CD8-positive, alpha-beta memory T cell (primary cell): Measurements from ENCODE around the gene TMEM239. TPM values are rescaled to one million over a fixed set of nuclear protein-coding genes. Genes with fewer than 3 reads are reported as not detected.
"Not testable (repeated sequence)": the region's sequence is repeated elsewhere in the genome, so short reads cannot be mapped to it uniquely, and the experiment has no call there.

ENCODE experiments used
- CTCF ChIA-PET: fragments of 350-600 bp; sonication (Branson Sonifier 250); formaldehyde crosslinking; loops from one replicate; lab custom pipeline; 2021; ENCODE audit warnings: antibody characterized with exemption; lab: Charles Lee
- POLR2A ChIA-PET: fragments of 350-600 bp; sonication (Branson Sonifier 250); formaldehyde crosslinking; loops from one replicate; lab custom pipeline; 2021; ENCODE audit warnings: antibody characterized with exemption; lab: Charles Lee
- DNase-seq, 5 donors: peaks; one replicate each; pipeline versions ENCODE4 v3.0.0 to v3.0.0-alpha.2; 2020 to 2022; ENCODE audit warnings: mixed read lengths in 1 of 5
- H3K27ac ChIP-seq: one replicate; pipeline ENCODE4 v1.7.0; 2013; ENCODE audit warnings: low read depth, mild to moderate bottlenecking, low read length, moderate library complexity
- H3K27me3 ChIP-seq: 2 replicates; pipeline ENCODE4 v1.7.0; 2013; ENCODE audit warnings: low read length, mild to moderate bottlenecking; ENCODE audit not compliant: insufficient read depth, poor library complexity, severe bottlenecking
- H3K36me3 ChIP-seq: 2 replicates; pipeline ENCODE4 v1.7.0; 2013; ENCODE audit warnings: mild to moderate bottlenecking, low read length, moderate library complexity; ENCODE audit not compliant: insufficient read depth
- H3K4me1 ChIP-seq: 2 replicates; pipeline ENCODE4 v1.7.0; 2013; ENCODE audit warnings: mild to moderate bottlenecking, low read length, moderate library complexity; ENCODE audit not compliant: insufficient read depth
- H3K4me3 ChIP-seq: 2 replicates; pipeline ENCODE4 v1.7.0; 2013; ENCODE audit warnings: mild to moderate bottlenecking, low read length
- H3K9me3 ChIP-seq: 2 replicates; pipeline ENCODE4 v1.7.0; 2013; ENCODE audit warnings: mild to moderate bottlenecking, low read length
- H3K27ac Mint-ChIP-seq, 8 donors: one replicate each; pipeline ENCODE4 v1.8.0; 2020 to 2021; ENCODE audit warnings: mixed read lengths in 8 of 8, mild to moderate bottlenecking in 6 of 8, inconsistent platforms in 3 of 8, moderate library complexity in 3 of 8
- H3K27me3 Mint-ChIP-seq, 2 donors: one replicate each; pipeline ENCODE4 v1.8.0; 2020 to 2021; ENCODE audit warnings: mixed read lengths in 2 of 2, mild to moderate bottlenecking in 1 of 2, moderate library complexity in 1 of 2
- H3K36me3 Mint-ChIP-seq, 3 donors: one replicate each; pipeline ENCODE4 v1.8.0; 2020 to 2021; ENCODE audit warnings: mixed read lengths in 3 of 3, inconsistent platforms in 1 of 3, mild to moderate bottlenecking in 1 of 3
- H3K4me1 Mint-ChIP-seq, 3 donors: one replicate each; pipeline ENCODE4 v1.8.0; 2020 to 2021; ENCODE audit warnings: mixed read lengths in 3 of 3, inconsistent platforms in 1 of 3, mild to moderate bottlenecking in 1 of 3
- H3K4me3 Mint-ChIP-seq, 7 donors: one replicate each; pipeline ENCODE4 v1.8.0; 2020 to 2021; ENCODE audit warnings: mixed read lengths in 7 of 7, mild to moderate bottlenecking in 6 of 7, moderate library complexity in 4 of 7, inconsistent platforms in 2 of 7
- H3K9me3 Mint-ChIP-seq, 5 donors: one replicate each; pipeline ENCODE4 v1.8.0; 2020 to 2022; ENCODE audit warnings: mixed read lengths in 5 of 5, mild to moderate bottlenecking in 3 of 5, moderate library complexity in 2 of 5, inconsistent platforms in 1 of 5
- polyA plus RNA-seq: library from polyadenylated mRNA; unstranded; fragments of 300-500 nt; fragmentation: Illumina TruSeq; gene quantifications from one replicate; pipeline ENCODE4 v1.2.3, GENCODE V29; 2021
- total RNA-seq, 2 experiments: library from RNA; stranded (reverse); gene quantifications; one replicate each; pipeline ENCODE4 v1.2.3, GENCODE V29; 2021

The TMEM239 gene
- total and polyA plus RNA-seq, 3 experiments from 2014 or later: not detected

- CTCF ChIA-PET, H3K27ac Mint-ChIP-seq, DNase-seq, POLR2A ChIA-PET, H3K4me3 ChIP-seq, H3K4me1 Mint-ChIP-seq, H3K9me3 ChIP-seq, H3K27ac ChIP-seq, H3K4me1 ChIP-seq, H3K4me3 Mint-ChIP-seq, H3K27me3 ChIP-seq, H3K36me3 ChIP-seq, H3K9me3 Mint-ChIP-seq: not testable (repeated sequence)
- H3K27me3 Mint-ChIP-seq: peaks cover 43 to 61% of the 10 kb centered on the region in 2 donors
- H3K36me3 Mint-ChIP-seq: peaks cover 0 to 15% (median 0%) of the 10 kb centered on the region in 3 donors
These were observed 8.2 kb upstream of the TMEM239 start for GRCh38 chr20:2807929-2808328.

GRCh38 chr20:2809690-2810089, 6.5 kb upstream of the TMEM239 start:
- H3K27me3 Mint-ChIP-seq: peaks cover 42 to 60% of the 10 kb centered on the region in 2 donors
- H3K4me1 Mint-ChIP-seq: peaks cover 0 to 3% (median 0%) of the 10 kb centered on the region in 3 donors
- ChIA-PET CTCF (no interaction called here), POLR2A (no interaction called here)
- H3K36me3 Mint-ChIP-seq: peaks cover 0 to 21% (median 2%) of the 10 kb centered on the region in 3 donors
- H3K4me1 ChIP-seq: no peaks in the 10 kb centered on the region
- H3K9me3 Mint-ChIP-seq: peaks cover 0 to 6% (median 0%) of the 10 kb centered on the region in 5 donors
- H3K36me3 ChIP-seq: no peaks in the 10 kb centered on the region
- no peak for DNase-seq
- H3K4me3 Mint-ChIP-seq: no peak overlapping the region
- H3K27me3 ChIP-seq: peaks cover 5% of the 10 kb centered on the region
- no peak overlapping the region for H3K27ac Mint-ChIP-seq
- no peaks in the 10 kb centered on the region for H3K9me3 ChIP-seq
- H3K27ac ChIP-seq: no peak overlapping the region
- H3K4me3 ChIP-seq: no peak overlapping the region

GRCh38 chr20:2812189-2812588, 4.0 kb upstream of the TMEM239 start:
- Histone ChIP-seq H3K27me3 (peaks cover 5% of the 10 kb centered on the region), H3K9me3 (no peaks in the 10 kb centered on the region), H3K4me3 (no peak overlapping the region), H3K36me3 (no peaks in the 10 kb centered on the region), H3K27ac (no peak overlapping the region), H3K4me1 (no peaks in the 10 kb centered on the region)
- Mint-ChIP-seq H3K4me3 (no peak overlapping the region), H3K4me1 (no peaks in the 10 kb centered on the region), H3K27ac (no peak overlapping the region), H3K36me3 (peaks cover 0 to 21% (median 2%) of the 10 kb centered on the region in 3 donors), H3K9me3 (peaks cover 0 to 6% (median 0%) of the 10 kb centered on the region in 5 donors), H3K27me3 (peaks cover 28 to 54% of the 10 kb centered on the region in 2 donors)
- no peak for DNase-seq
- CTCF ChIA-PET: interaction anchor here (1.3 kb wide), 1 partner anchor 10 kb away, joined by 3 read pairs; no protein-coding TSS in a partner anchor
- POLR2A ChIA-PET: no interaction called here

GRCh38 chr20:2814076-2814475, 2.1 kb upstream of the TMEM239 start:
- no peak overlapping the region for H3K4me3 Mint-ChIP-seq
- no peaks in the 10 kb centered on the region for H3K36me3 ChIP-seq
- H3K27me3 Mint-ChIP-seq: peaks cover 26 to 42% of the 10 kb centered on the region in 2 donors
- H3K27ac ChIP-seq: no peak overlapping the region
- ChIA-PET POLR2A (no interaction called here), CTCF (no interaction called here)
- H3K9me3 ChIP-seq: no peaks in the 10 kb centered on the region
- H3K4me1 ChIP-seq: no peaks in the 10 kb centered on the region
- no peaks in the 10 kb centered on the region for H3K4me1 Mint-ChIP-seq
- no peak overlapping the region for H3K27ac Mint-ChIP-seq
- peaks cover 0 to 6% (median 0%) of the 10 kb centered on the region in 5 donors for H3K9me3 Mint-ChIP-seq
- no peak for DNase-seq
- peaks cover 0 to 19% (median 2%) of the 10 kb centered on the region in 3 donors for H3K36me3 Mint-ChIP-seq
- H3K27me3 ChIP-seq: peaks cover 5% of the 10 kb centered on the region
- H3K4me3 ChIP-seq: no peak overlapping the region

- Histone ChIP-seq H3K27me3 (peaks cover 5% of the 10 kb centered on the region), H3K27ac (peak within 1 kb of the TSS; percentile 9), H3K4me1 (no peaks in the 10 kb centered on the region), H3K9me3 (no peaks in the 10 kb centered on the region), H3K36me3 (no peaks in the 10 kb centered on the region), H3K4me3 (no peak within 1 kb of the TSS)
- POLR2A ChIA-PET: no interaction called here
- H3K4me3 Mint-ChIP-seq: no peak within 1 kb of the TSS
- DNase-seq: no peak
- no peak within 1 kb of the TSS for H3K27ac Mint-ChIP-seq
- peaks cover 0 to 18% (median 2%) of the 10 kb centered on the region in 3 donors for H3K36me3 Mint-ChIP-seq
- peaks cover 27 to 42% of the 10 kb centered on the region in 2 donors for H3K27me3 Mint-ChIP-seq
- peaks cover 0 to under 1% (median 0%) of the 10 kb centered on the region in 3 donors for H3K4me1 Mint-ChIP-seq
- CTCF ChIA-PET: no interaction called here
- H3K9me3 Mint-ChIP-seq: peaks cover 0 to 6% (median 0%) of the 10 kb centered on the region in 5 donors
These were observed 1.5 kb upstream of the TMEM239 start, which contains the start of gene C20orf141 for GRCh38 chr20:2814587-2815051. TSS of gene C20orf141 (plus strand) at chr20:2814987. CDS start at chr20:2815185, 198 bp downstream.

GRCh38 chr20:2815242-2815900, 793 bp upstream of the TMEM239 start:
- H3K27me3 Mint-ChIP-seq: peaks cover 26 to 48% of the 10 kb centered on the region in 2 donors
- Histone ChIP-seq H3K4me1 (no peaks in the 10 kb centered on the region), H3K4me3 (no peak overlapping the region), H3K36me3 (no peaks in the 10 kb centered on the region), H3K9me3 (no peaks in the 10 kb centered on the region), H3K27me3 (peaks cover 5% of the 10 kb centered on the region), H3K27ac (no peak overlapping the region)
- CTCF ChIA-PET: no interaction called here
- peaks cover 5 to 8% (median 7%) of the 10 kb centered on the region in 3 donors for H3K4me1 Mint-ChIP-seq
- H3K9me3 Mint-ChIP-seq: peaks cover 0 to 6% (median 0%) of the 10 kb centered on the region in 5 donors
- no peak overlapping the region for H3K4me3 Mint-ChIP-seq
- no peak overlapping the region for H3K27ac Mint-ChIP-seq
- POLR2A ChIA-PET: no interaction called here
- peaks cover 0 to 18% (median 2%) of the 10 kb centered on the region in 3 donors for H3K36me3 Mint-ChIP-seq
- no peak for DNase-seq

GRCh38 chr20:2816583-2817340, 598 bp downstream of the TMEM239 start:
- Mint-ChIP-seq H3K4me1 (peaks cover 10 to 14% (median 11%) of the 10 kb centered on the region in 3 donors), H3K4me3 (no peak overlapping the region), H3K27me3 (peaks cover 20 to 41% of the 10 kb centered on the region in 2 donors), H3K27ac (no peak overlapping the region), H3K36me3 (peaks cover 0 to 12% (median 2%) of the 10 kb centered on the region in 3 donors), H3K9me3 (peaks cover 0 to 5% (median 0%) of the 10 kb centered on the region in 5 donors)
- CTCF ChIA-PET: no interaction called here
- no peaks in the 10 kb centered on the region for H3K9me3 ChIP-seq
- no peaks in the 10 kb centered on the region for H3K36me3 ChIP-seq
- H3K4me1 ChIP-seq: peaks cover 4% of the 10 kb centered on the region
- H3K27ac ChIP-seq: no peak overlapping the region
- DNase-seq: peak in 1 of 5 donors; percentile 36
- H3K27me3 ChIP-seq: peaks cover 4% of the 10 kb centered on the region
- H3K4me3 ChIP-seq: no peak overlapping the region
- POLR2A ChIA-PET: no interaction called here

GRCh38 chr20:2817341-2817726, 1.2 kb downstream of the TMEM239 start:
- POLR2A ChIA-PET: no interaction called here
- DNase-seq: no peak
- no peak overlapping the region for H3K4me3 ChIP-seq

More at GRCh38 chr20:2817341-2817726, 1.2 kb downstream of the TMEM239 start:
- Histone ChIP-seq H3K27me3 (no peaks in the 10 kb centered on the region), H3K36me3 (no peaks in the 10 kb centered on the region), H3K27ac (no peak overlapping the region), H3K9me3 (no peaks in the 10 kb centered on the region), H3K4me1 (peaks cover 5% of the 10 kb centered on the region)
- H3K36me3 Mint-ChIP-seq: peaks cover 0 to 6% (median 2%) of the 10 kb centered on the region in 3 donors
- H3K4me3 Mint-ChIP-seq: no peak overlapping the region
- H3K27ac Mint-ChIP-seq: no peak overlapping the region
- peaks cover 18 to 40% of the 10 kb centered on the region in 2 donors for H3K27me3 Mint-ChIP-seq
- peaks cover 16 to 18% (median 16%) of the 10 kb centered on the region in 3 donors for H3K4me1 Mint-ChIP-seq
- H3K9me3 Mint-ChIP-seq: peaks cover 0 to 3% (median 0%) of the 10 kb centered on the region in 5 donors
- CTCF ChIA-PET: no interaction called here
